CMK (cell line): Measurements from ENCODE around the gene NOCT.
"Not testable (repeated sequence)": the region's sequence is repeated elsewhere in the genome, so short reads cannot be mapped to it uniquely, and the experiment has no call there.

Experiments
- DNase-seq: peaks from one replicate; pipeline ENCODE4 v3.0.0-alpha.2; 2010; ENCODE audit warnings: low read depth

NOCT gene

GRCh38 chr4:139011225-139011950, 4.2 kb upstream of the NOCT start:
- DNase-seq: no peak

DNA sequence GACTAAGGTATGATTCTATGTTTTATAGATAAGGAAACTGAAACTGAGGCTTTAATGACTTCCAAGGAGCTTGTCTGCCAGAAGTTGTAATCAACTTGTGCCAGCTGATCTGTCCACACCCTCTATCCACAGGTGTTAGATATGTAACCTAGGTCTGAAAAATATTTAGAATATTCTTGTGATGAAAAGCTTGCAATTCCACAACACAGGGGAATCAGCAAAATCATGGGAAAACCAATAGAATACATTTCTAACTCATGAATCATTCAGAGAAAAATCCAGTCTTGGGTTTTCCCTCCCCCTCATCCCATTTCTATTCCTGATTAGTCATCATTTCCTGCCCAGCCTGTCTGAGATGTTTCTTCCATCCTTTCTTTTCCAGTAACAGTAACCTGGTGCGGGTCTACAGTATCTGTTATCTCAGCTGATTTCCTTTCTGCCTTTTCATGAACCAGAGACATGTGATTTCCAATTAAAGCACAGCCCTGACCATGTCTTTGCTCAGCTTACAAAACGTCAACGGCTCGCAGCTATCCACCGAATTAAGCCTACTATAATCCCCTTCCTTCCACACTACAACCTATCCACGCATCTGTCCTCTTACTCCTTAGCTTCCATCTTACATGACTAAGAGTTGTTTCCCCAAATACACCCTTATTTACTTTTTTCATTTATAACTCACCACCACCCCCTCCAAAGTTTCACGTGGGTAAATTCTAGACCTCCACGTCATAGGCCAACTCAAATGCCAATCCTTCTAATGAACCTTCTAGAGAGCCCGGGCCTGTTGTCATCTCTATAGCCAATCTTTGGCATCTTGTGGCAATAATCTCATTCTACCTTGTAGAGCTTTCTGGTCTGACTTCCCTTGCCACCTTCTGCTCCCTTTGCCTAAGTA, 961 bp upstream of the NOCT start:
- DNase-seq: no peak

DNA sequence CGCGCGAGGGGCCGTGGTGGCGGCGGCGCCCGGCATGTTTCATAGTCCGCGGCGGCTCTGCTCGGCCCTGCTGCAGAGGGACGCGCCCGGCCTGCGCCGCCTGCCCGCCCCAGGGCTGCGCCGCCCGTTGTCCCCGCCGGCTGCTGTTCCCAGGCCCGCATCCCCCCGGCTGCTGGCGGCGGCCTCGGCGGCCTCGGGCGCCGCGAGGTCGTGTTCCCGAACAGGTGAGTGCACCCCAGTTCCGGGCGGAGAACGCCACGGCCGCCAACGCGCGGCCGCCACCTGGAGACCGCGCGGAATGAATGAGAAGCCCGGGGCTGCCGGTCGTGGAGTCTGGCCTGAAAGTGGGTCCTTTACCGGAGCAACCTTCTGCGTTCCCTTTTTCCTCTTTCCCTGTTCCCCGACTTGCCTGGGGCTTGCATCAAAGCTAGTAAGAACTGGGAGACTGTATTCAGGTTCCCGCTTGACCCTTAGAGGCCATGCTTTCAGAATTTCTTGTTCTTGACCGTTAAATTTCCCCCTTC, 429 bp downstream of the NOCT start:
- DNase-seq: no peak

DNA sequence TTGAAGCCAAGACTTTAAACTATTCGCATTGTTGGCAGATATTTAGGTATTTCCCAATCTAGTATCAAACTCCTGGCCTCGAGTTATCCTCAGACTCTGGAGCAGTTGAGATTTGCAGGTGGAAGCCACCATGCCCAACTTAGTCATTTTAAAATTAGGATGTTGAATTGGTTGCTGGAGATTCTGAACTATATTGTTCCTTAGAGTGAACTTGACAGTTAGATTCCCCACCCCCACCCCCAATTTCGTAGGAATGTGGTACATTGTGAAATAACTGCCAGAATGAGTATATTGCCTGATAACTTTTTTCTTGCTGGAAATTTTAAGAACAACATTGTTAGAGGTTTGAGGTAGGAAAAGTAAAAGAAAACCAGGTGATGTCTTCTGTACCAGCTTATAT, 2.3 kb downstream of the NOCT start:
- DNase-seq: no peak

GRCh38 chr4:139018501-139018900, 2.9 kb downstream of the NOCT start:
- no peak for DNase-seq

DNA sequence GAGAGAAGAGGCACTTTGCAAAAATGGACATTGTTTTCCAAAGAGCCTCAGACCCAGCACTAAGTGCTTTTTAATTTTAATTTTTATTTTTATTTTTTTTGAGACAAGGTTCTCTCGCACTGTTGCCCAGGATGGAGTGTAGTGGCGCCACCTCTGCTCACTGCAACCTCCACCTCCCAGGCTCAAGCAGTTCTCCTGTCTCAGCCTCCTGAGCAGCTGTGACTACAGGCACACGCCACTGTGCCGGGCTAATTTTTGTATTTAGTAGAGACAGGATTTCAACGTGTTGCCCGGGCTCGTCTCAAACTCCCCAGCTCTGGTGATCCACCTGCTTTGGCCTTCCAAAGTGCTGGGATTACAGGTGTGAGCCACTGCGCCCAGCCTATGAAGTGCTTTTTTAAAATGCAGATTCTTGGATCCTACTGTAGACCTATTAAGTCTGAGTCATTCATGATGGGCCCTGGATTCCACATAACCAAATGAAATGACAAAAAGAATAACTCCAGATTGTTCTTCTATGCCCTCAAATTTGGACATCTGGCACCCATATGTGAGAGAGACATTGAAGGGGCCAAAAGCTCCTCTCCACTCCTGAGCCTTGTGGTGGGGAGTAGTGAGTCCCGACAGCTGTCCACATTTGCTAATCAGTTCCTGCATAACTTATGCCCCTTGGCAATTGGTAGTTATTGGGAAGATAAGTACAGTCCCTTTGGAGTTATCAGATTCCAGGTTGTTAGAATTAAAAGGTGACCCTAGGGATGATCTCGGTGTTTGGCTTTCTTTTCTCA, 3.6 kb downstream of the NOCT start:
- DNase-seq: no peak

- DNase-seq: no peak
Measured at GRCh38 chr4:139020384-139020783, 4.8 kb downstream of the NOCT start.

DNA sequence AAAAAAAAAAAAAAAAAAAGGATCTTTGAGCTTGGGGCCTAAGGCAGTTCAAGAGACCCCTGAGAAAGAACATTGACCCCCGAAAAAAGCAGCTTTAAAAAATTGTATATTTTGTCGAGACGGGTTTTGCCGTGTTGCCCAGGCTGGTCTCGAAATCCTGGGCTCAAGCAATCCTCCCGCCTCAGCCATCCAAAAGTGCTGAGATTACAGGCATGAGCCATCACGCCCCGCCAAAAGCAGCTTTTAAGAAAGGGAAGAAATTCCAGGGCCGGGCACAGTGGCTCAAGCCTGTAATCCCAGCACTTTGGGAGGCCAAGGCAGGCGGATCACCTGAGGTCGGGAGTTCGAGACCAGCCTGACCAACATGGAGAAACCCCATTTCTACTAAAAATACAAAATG, 5.5 kb downstream of the NOCT start:
- not testable (repeated sequence) for DNase-seq

DNA sequence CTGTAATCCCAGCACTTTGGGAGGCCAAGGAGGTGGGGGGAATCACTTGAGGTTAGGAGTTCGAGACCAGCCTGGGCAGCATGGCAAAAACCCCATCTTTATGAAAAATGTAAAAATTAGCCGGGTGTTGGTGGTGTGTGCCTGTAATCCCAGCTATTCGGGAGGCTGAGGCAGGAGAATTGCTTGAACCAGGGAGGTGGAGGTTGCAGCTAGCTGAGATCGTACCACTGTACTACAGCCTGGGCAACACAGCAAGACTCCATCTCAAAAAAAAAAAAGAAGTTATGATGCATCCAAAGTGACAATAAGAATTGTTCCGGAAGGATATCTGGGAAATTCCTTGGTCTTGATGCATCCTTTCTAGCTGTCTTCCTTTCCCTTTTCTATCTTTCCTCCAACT, 7.3 kb downstream of the NOCT start:
- no peak for DNase-seq

- no peak for DNase-seq
Measured at GRCh38 chr4:139024686-139025085, 9.1 kb downstream of the NOCT start.

DNA sequence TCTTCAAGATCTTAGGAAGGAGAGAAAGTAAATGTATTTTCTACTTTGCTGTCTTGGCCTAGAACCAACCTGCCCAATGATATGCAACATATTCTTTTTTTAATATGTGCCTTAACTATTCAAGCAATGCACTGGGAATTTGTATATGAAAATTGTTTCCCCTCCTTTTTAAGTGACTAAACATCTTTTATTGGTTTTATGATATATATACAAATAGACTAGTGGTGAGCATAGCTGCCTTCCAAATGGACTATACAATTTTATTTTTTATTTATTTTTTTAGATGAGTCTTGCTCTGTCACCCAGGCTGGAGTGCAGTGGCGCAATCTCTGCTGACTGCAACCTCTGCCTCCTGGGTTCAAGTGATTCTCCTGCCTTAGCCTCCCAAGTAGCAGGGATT, 10.3 kb downstream of the NOCT start:
- DNase-seq: no peak

DNA sequence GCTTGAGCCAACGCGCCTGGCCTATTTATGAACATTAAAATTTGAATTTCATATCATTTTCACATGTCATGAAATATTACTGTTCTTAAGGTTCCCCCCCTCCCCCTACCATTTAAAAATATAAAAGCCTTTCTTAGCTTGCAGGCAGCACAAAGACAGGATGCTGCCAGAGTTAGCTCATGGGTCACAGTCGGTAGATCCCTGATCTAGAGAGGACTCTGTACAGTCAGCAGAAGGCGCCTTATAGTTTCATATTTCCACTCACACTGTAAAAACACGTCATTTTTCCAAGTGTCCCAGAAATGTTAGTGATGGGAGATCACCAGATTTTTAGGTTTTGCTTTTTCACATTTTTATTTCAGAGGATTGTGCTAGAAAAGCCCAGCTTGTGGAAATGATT, 12.2 kb downstream of the NOCT start:
- no peak for DNase-seq

DNA sequence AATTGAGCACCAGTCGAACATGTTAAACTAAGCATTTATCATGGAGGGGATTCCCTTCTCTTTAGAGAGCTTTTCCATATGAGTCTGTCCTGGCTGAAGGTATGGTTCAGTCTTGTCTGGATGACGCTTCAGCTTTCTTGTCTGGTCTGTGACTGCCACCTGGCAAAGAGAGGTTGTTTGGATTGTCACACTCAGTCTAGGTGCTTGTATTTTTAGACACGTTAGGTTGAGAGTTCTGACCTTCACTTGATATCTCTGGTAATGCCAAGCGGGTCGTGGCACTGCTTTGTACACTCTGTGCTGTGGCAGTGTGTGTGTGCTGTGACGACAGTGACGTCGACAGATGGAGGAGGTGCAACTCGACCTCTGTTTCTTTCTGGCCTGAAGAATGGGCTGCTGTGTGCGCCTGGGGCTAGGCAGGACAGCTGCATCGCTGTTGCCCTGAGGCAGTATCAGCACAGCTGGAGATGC, 12.6 kb downstream of the NOCT start:
- DNase-seq: no peak

- DNase-seq: not testable (repeated sequence)
Measured at GRCh38 chr4:139029866-139030363, 14.3 kb downstream of the NOCT start.

- DNase-seq: peak; percentile 52
Measured at GRCh38 chr4:139030614-139031235, 15.1 kb downstream of the NOCT start.

- DNase-seq: no peak
Measured at GRCh38 chr4:139035650-139036049, 20.1 kb downstream of the NOCT start.

DNA sequence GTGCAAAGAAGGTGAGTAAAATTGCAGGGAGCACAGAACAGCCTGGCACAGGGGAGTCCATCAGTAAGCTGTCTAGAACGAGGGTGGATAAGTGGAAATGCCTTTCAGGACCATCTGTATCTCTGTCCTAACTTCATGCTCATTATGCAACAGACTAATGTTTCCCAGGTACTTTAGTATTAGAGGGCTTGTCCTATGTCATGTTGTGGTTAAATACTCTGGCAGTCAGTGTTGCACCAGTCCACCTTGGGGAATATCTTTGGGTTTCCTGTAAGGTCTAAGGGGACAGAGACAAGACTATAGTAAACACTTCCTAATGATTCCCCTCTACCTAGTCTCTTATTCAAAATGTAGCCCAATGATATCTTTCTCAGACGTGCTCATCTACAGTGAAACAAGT, 21.3 kb downstream of the NOCT start:
- no peak for DNase-seq

GRCh38 chr4:139038874-139039443, 23.4 kb downstream of the NOCT start:
- DNase-seq: no peak

- DNase-seq: no peak
Measured at GRCh38 chr4:139042981-139043460, 27.4 kb downstream of the NOCT start.

DNA sequence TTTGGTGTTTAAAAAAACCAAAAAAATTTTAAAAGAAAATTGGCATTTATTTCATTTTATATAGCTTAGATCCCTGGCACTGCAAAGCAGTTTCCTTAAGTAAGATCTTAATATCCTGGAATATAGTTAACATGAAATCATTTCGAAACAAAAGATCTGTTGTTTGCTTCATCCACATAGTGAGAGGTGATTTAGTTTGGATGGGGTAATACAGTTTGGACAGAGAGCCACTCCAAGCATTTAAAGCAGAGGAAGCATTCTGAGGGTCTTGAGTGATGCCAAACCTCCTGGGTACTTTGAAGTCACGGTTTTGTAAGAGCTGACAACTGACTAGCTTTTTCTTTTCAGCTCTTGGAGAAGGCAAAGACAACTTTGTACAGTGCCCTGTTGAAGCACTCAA, 28.7 kb downstream of the NOCT start:
- DNase-seq: no peak

DNA sequence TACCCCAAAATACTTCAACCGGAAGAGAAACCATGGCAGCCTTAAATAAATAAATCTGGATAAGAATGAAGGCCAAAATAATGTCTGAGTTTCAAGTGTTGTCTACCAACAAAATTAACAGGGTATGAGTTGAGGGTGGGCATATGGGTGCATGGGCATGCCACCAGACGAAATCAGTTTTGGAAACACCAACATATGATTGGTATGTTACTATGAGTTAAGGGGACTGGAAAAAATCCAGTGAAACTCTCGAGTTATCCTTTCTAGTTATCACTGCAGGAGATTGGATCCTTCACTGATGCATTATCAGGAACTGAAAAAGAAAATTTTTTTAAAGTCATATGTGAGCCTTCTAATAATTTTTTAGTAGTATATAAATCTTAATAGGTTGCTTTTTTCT, 32.4 kb downstream of the NOCT start:
- DNase-seq: no peak
